Fibroblast of the aortic adventitia (primary cell): ENCODE measurements around the gene CHTF8. TPM values are rescaled to one million over a fixed set of nuclear protein-coding genes. Genes with fewer than 3 reads are reported as not detected.

ENCODE experiments used
- DNase-seq: peaks from one replicate; pipeline ENCODE4 v3.0.0-alpha.2; 2010; ENCODE audit warnings: low read depth
- H3K4me3 ChIP-seq: 2 replicates; pipeline ENCODE4 v1.5.1; 2011; ENCODE audit warnings: low read depth, mild to moderate bottlenecking, control low read depth, low read length, moderate library complexity
- CTCF ChIP-seq: IDR thresholded peaks from 2 replicates; pipeline ENCODE4 v1.5.1; 2011; ENCODE audit warnings: mild to moderate bottlenecking, low read length, control low read depth, inconsistent platforms; ENCODE audit not compliant: insufficient read depth
- small RNA-seq: library from RNA; depleted of rRNA; stranded (forward); fragments of <200 nt; gene quantifications from one replicate; pipeline ENCODE3, GENCODE V24; 2012
- total RNA-seq: library from RNA; depleted of rRNA; stranded (reverse); fragments of >200 nt; gene quantifications from 2 replicates; pipeline ENCODE4 v1.2.3, GENCODE V29; 2012; ENCODE audit warnings: low replicate concordance

The CHTF8 gene
- total RNA-seq, 1 donor = 90.6 TPM

- TF ChIP-seq CTCF = no peak
- DNase-seq = peak; percentile 87
- H3K4me3 ChIP-seq = no peak overlapping the region
Measured at GRCh38 chr16:69073181-69073702, 59.1 kb downstream of the CHTF8 start.

GRCh38 chr16:69072640-69072974 is 59.8 kb downstream of the CHTF8 start:
- DNase-seq = no peak

GRCh38 chr16:69071036-69071435 is 61.4 kb downstream of the CHTF8 start:
- H3K4me3 ChIP-seq = no peak overlapping the region
- DNase-seq = no peak
- TF ChIP-seq CTCF = no peak

More at GRCh38 chr16:69072640-69072974, 59.8 kb downstream of the CHTF8 start:
- no peak for TF ChIP-seq CTCF
- no peak overlapping the region for H3K4me3 ChIP-seq

GRCh38 chr16:69069504-69069903 is 62.9 kb downstream of the CHTF8 start:
- DNase-seq = no peak
- TF ChIP-seq CTCF = no peak
- no peak overlapping the region for H3K4me3 ChIP-seq

Small RNA genes within 50 kb of the gene (small RNA-seq; reads per million reads assigned to genes)
- 0.32 reads per million for gene RNU6-22P

Other genes with a start within 250 kb of the CHTF8 start
- gene HAS3, start 26.9 kb downstream of the CHTF8 start, total RNA-seq = 0.81 TPM in 1 of 2 replicates, not detected in the other
- 19.5 and 29.3 TPM in 2 replicates for gene UTP4, start 61 bp upstream of the CHTF8 start, total RNA-seq
- 23.8 and 40.6 TPM in 2 replicates for gene SNTB2, start 54.6 kb upstream of the CHTF8 start, total RNA-seq
- gene VPS4A, start 178.8 kb upstream of the CHTF8 start, total RNA-seq = 24.6 and 31.2 TPM in 2 replicates
- 16.9 and 26.7 TPM in 2 replicates for gene PDF, start 198.0 kb upstream of the CHTF8 start, total RNA-seq
- gene COG8, start 207.0 kb upstream of the CHTF8 start, total RNA-seq = 19.7 and 51.5 TPM in 2 replicates
- gene NIP7, start 207.2 kb upstream of the CHTF8 start, total RNA-seq = 23.0 and 27.9 TPM in 2 replicates
- 0.36 TPM in 1 of 2 replicates, not detected in the other for gene TMED6, start 219.2 kb upstream of the CHTF8 start, total RNA-seq